Mucosa of descending colon (tissue), 3 donors: ENCODE measurements around the gene USP13. TPM values are rescaled to one million over a fixed set of nuclear protein-coding genes. Genes with fewer than 3 reads are reported as not detected.

Source experiments
- ATAC-seq: fragments of 200-7000 bp; cut with Tn5 transposase; one replicate; pipeline ENCODE4 v1.9.1; 2020; ENCODE audit warnings: mild to moderate bottlenecking, moderate library complexity
- DNase-seq, 3 donors: peaks; one replicate each; pipeline ENCODE4 v3.0.0-alpha.2; 2020
- H3K36me3 ChIP-seq: fragments of 200-600 bp; one replicate; pipeline ENCODE4 v1.8.0; 2021; ENCODE audit warnings: low read depth, mild to moderate bottlenecking
- H3K4me1 ChIP-seq: fragments of 200-600 bp; one replicate; pipeline ENCODE4 v1.8.0; 2021; ENCODE audit warnings: low read depth, mild to moderate bottlenecking
- H3K4me3 ChIP-seq: fragments of 200-600 bp; one replicate; pipeline ENCODE4 v1.8.0; 2021; ENCODE audit warnings: mild to moderate bottlenecking
- H3K9me3 ChIP-seq: fragments of 200-600 bp; one replicate; pipeline ENCODE4 v1.8.0; 2021; ENCODE audit warnings: mild to moderate bottlenecking
- CTCF ChIP-seq: fragments of 200-600 bp; IDR thresholded peaks from one replicate; pipeline ENCODE4 v1.8.0; 2022; ENCODE audit warnings: antibody characterized with exemption, mild to moderate bottlenecking
- intact Hi-C, 2 donors: fragments of 100-400 bp; cut with DNase I in 1 of 2; cut with micrococcal nuclease in 1 of 2; formaldehyde crosslinking; loops; one replicate each; pipeline versions ENCODE4 v1.11.0 to v1.11.1; 2022; cut with DNase I, micrococcal nuclease
- long read RNA-seq, 2 donors: library from polyadenylated mRNA; unstranded; transcript quantifications; one replicate each; pipeline ENCODE4 v2.0.0, GENCODE V29; 2019 to 2021
- total RNA-seq, 3 donors: library from RNA; stranded (reverse); fragmentation: NEBNext Ultra II Directional in 2 of 3; extraction: Animal tissue kit (Norgen Biotek cat#: 25700) in 2 of 3; gene quantifications; one replicate each; pipeline versions ENCODE4 v1.2.1 to v1.2.4, GENCODE V29; 2021 to 2023
- donor health status: DM: no; HTN: no; CAD: no; lungs with moderate emphysema.
- donor health status: DM: no; HTN: no; CAD: no.
- donor health status: DM: no; HTN: yes; CAD: no.

USP13 gene, protein sequence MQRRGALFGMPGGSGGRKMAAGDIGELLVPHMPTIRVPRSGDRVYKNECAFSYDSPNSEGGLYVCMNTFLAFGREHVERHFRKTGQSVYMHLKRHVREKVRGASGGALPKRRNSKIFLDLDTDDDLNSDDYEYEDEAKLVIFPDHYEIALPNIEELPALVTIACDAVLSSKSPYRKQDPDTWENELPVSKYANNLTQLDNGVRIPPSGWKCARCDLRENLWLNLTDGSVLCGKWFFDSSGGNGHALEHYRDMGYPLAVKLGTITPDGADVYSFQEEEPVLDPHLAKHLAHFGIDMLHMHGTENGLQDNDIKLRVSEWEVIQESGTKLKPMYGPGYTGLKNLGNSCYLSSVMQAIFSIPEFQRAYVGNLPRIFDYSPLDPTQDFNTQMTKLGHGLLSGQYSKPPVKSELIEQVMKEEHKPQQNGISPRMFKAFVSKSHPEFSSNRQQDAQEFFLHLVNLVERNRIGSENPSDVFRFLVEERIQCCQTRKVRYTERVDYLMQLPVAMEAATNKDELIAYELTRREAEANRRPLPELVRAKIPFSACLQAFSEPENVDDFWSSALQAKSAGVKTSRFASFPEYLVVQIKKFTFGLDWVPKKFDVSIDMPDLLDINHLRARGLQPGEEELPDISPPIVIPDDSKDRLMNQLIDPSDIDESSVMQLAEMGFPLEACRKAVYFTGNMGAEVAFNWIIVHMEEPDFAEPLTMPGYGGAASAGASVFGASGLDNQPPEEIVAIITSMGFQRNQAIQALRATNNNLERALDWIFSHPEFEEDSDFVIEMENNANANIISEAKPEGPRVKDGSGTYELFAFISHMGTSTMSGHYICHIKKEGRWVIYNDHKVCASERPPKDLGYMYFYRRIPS
- total RNA-seq: 1 to 10 TPM; 3.6 to 9.3 (median 5.5) TPM
- long read RNA-seq, donor 1, full-length matches to known transcripts: 6 of 15 reads
- long read RNA-seq, donor 1, partial matches to known transcripts: 1 of 15 reads
- long read RNA-seq, donor 1, other reads (novel, unspliced or antisense): 8 of 15 reads
- long read RNA-seq, donor 2, full-length matches to known transcripts: 1 of 3 reads
- long read RNA-seq, donor 2, partial matches to known transcripts: 1 of 3 reads
- long read RNA-seq, donor 2, other reads (novel, unspliced or antisense): 1 of 3 reads

DNA sequence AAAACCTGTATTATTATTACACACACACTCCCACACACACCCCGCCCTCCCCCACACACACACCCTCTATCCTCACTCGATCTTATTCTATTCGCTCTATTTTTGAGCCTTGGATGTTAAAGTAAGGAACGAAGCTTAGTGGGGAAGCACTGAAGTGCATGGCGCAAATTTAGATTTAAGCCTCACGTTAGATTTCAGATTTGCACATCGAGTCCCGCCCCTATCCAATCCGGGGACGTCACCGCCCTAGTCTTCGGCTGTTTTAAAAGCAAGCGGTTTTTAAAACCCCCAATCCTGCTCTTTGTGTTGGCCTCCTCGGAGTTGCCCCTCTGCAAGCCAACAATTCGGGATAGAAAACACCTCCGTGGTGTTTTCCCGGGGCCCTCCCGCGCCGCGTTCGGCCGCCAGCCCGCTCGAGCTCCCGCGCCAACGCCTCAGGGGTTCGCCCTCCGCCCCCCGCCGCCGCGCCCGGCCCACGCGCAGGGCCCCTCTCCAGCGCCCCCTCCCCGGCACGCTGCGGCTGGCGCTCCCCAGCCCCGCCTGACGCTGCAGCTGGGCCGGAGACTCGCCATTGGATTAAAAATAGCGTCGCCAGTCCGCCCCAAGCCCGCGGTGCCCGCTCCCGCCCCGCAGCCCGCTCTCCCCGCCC, at the start of gene USP13:
Gene USP13, plus strand, starts transcription at position 594 of the 649 bp plus-strand sequence. CDS start 186 bp downstream, outside the sequence.
- ATAC-seq: peak; percentile 73
- Histone ChIP-seq H3K4me1 (peaks cover 3% of the 10 kb centered on the region), H3K36me3 (no peaks in the 10 kb centered on the region), H3K9me3 (no peaks in the 10 kb centered on the region), H3K4me3 (peak within 1 kb of the TSS; percentile 61)
- intact Hi-C loops: no loop called here
- peak; percentile 48 to 75 (median 62) for DNase-seq
- TF ChIP-seq CTCF: no peak

- H3K9me3 ChIP-seq: no peaks in the 10 kb centered on the region
- ATAC-seq (no peak), DNase-seq (no peak)
- H3K36me3 ChIP-seq: no peaks in the 10 kb centered on the region
- no peak for TF ChIP-seq CTCF
- no peak overlapping the region for H3K4me3 ChIP-seq
- H3K4me1 ChIP-seq: peaks cover 17% of the 10 kb centered on the region
- intact Hi-C loops: no loop called here
Observed at GRCh38 chr3:179603321-179603720, 49.5 kb upstream of the USP13 start.

DNA sequence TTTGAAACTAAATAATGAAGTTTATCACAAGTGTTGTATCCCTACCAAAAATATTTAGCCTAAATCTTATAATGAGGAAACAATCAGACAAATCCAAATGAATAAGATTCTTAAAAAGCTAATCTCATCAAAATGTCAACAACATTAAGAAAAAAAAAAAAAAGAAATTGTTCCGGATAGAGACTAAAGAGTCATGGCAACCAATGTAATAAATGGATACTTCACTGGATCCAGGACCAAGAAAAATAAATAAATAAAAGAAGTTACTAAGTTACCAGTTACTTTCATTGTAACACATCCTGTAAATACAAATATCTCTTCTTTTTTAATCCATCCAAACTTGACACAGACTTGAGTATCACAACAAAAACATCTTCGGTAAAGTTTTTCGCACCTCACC, 49.0 kb upstream of the USP13 start:
- Histone ChIP-seq H3K4me1 (peaks cover 17% of the 10 kb centered on the region), H3K36me3 (no peaks in the 10 kb centered on the region), H3K4me3 (peak overlapping the region; percentile 71), H3K9me3 (no peaks in the 10 kb centered on the region)
- intact Hi-C loops: no loop called here
- DNase-seq (no peak), ATAC-seq (no peak)
- TF ChIP-seq CTCF: no peak

GRCh38 chr3:179604321-179605078, 48.3 kb upstream of the USP13 start, which contains the start of the genes MRPL47 and NDUFB5:
Gene MRPL47 (minus strand): TSS chr3:179604638. CDS start chr3:179604624, 14 bp downstream.
Gene NDUFB5 (plus strand): TSS chr3:179604794. CDS start chr3:179604816, 22 bp downstream.
- intact Hi-C loops: no loop called here
- DNase-seq (peak; percentile 92 to 97 (median 95)), ATAC-seq (peak; percentile 100)
- no peak for TF ChIP-seq CTCF
- H3K4me1 ChIP-seq: peaks cover 17% of the 10 kb centered on the region
- peak within 1 kb of the TSS; percentile 71 for H3K4me3 ChIP-seq
- no peaks in the 10 kb centered on the region for H3K9me3 ChIP-seq
- no peaks in the 10 kb centered on the region for H3K36me3 ChIP-seq
